Measurements from ENCODE around the gene CKAP4. TPM values are rescaled to one million over a fixed set of nuclear protein-coding genes. Genes with fewer than 3 reads are reported as not detected.

The CKAP4 gene
- total and polyA plus RNA-seq, 7 experiments from 2014 or later, result 4.3 to 27.2 (median 12.8) TPM

DNA sequence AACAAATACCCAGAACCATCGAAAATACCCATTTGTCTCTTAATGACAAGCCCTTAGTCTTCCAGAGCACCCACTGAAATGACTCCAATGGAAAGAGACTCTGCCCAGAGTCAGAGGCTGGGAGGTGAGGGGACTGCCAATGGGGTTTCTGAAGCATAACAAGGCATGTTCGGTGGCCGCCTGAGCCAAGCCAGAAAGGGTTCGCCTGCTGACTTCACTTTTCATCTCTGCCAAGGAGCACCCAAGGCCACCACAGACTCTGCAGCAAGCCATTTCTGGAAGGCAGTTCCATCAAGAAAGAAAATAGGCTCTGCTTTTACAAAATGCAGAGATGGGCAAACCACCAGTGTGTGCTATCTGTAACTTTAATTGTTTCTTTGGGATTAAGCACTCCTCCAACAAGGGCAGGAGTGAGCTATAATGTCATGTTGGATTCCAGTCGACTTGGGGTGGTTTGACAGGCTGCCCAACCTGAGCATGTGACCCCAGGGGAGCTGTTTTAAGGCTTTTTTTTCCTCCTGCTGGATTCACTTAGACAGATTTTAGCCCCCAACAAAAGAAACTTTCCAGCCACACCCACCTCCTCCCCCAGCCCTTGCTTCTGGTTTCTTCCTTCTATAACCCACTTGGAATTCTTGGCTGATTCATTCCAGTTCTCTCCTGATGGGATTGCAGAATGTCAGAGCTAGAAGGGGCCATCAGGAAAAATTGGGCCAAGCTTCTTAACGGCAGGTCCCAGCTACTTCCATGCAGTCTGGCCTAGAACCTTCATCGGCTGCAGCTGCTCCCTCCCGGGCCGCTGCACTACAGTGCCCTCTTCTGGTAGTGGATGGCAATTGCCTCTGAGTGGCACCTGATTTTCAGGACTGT, 24.1 kb downstream of the CKAP4 start:
- peak; percentile 78 for ATAC-seq
- peak overlapping the region in 1 of 9 donors; percentile 49 for H3K27ac Mint-ChIP-seq
- POLR2A ChIA-PET, result interaction anchor here (0.5 to 1.3 kb wide), 2 partner anchors 51 to 78 kb away, joined by 3 to 6 read pairs; no protein-coding TSS in a partner anchor

GRCh38 chr12:106220536-106220935, 27.3 kb downstream of the CKAP4 start:
- no peak for DNase-seq
- H3K9me3 Mint-ChIP-seq, result peaks cover 0 to 21% (median 10%) of the 10 kb centered on the region in 11 donors
- no peak overlapping the region for H3K27ac ChIP-seq (ENCODE audit: low read depth, low read length)
- H3K4me3 ChIP-seq (ENCODE audit: low read length), result no peak overlapping the region
- H3K27me3 Mint-ChIP-seq, result peaks cover 7 to 39% (median 28%) of the 10 kb centered on the region in 5 donors
- peaks cover 0 to 6% (median 0%) of the 10 kb centered on the region in 3 experiments for H3K9me3 ChIP-seq (ENCODE audit: control insufficient read depth in 2 of 3, low read length in 3 of 3)
- CTCF ChIA-PET, result no interaction called here
- H3K27me3 ChIP-seq (ENCODE audit: control insufficient read depth in 2 of 2, insufficient read depth in 2 of 2, low read length in 2 of 2), result no peaks in the 10 kb centered on the region
- peaks cover 0 to 10% (median 6%) of the 10 kb centered on the region in 7 donors for H3K4me1 Mint-ChIP-seq
- H3K36me3 Mint-ChIP-seq, result peaks cover 0 to 9% (median 4%) of the 10 kb centered on the region in 5 donors
- no peaks in the 10 kb centered on the region for H3K36me3 ChIP-seq (ENCODE audit: control insufficient read depth in 2 of 3, insufficient read depth in 3 of 3, low read length in 3 of 3)
- H3K4me1 ChIP-seq (ENCODE audit: control insufficient read depth in 2 of 2, insufficient read depth in 2 of 2, low read length in 2 of 2), result no peaks in the 10 kb centered on the region
- POLR2A ChIA-PET, result no interaction called here
- no peak overlapping the region for H3K27ac Mint-ChIP-seq
- intact Hi-C loops (cut with micrococcal nuclease), result loop anchor here in 1 of 2 donors (10.0 kb wide), 1 partner anchor 734 kb away; the partner anchor contains the start of gene TMEM263
- no peak for ATAC-seq
- no peak overlapping the region for H3K4me3 Mint-ChIP-seq

More for the DNA sequence above, 24.1 kb downstream of the CKAP4 start:
- peak; percentile 41 to 80 (median 66) for DNase-seq
- Mint-ChIP-seq H3K36me3 (peaks cover 0 to 3% (median 0%) of the 10 kb centered on the region in 5 donors), H3K27me3 (peaks cover 4 to 20% (median 10%) of the 10 kb centered on the region in 5 donors), H3K4me1 (peaks cover 12 to 22% (median 19%) of the 10 kb centered on the region in 7 donors), H3K4me3 (peak overlapping the region in 3 of 10 donors; percentile 14 to 67 (median 33)), H3K9me3 (peaks cover 0 to 6% (median under 1%) of the 10 kb centered on the region in 11 donors)
- H3K27me3 ChIP-seq (ENCODE audit: control insufficient read depth in 2 of 2, insufficient read depth in 2 of 2, low read length in 2 of 2), result no peaks in the 10 kb centered on the region
- intact Hi-C loops (cut with micrococcal nuclease), result loop anchor here (1.0 to 10.0 kb wide), 2 partner anchors 731 to 803 kb away; partner anchors contain the start of gene TMEM263 (in 1 of the 2)
- no peak overlapping the region for H3K4me3 ChIP-seq (ENCODE audit: low read length)
- peaks cover 0 to 13% of the 10 kb centered on the region in 2 donors for H3K4me1 ChIP-seq (ENCODE audit: control insufficient read depth in 2 of 2, insufficient read depth in 2 of 2, low read length in 2 of 2)
- H3K36me3 ChIP-seq (ENCODE audit: control insufficient read depth in 2 of 3, insufficient read depth in 3 of 3, low read length in 3 of 3), result no peaks in the 10 kb centered on the region
- CTCF ChIA-PET, result interaction anchor here (0.7 to 6.9 kb wide), 12 partner anchors 11 to 618 kb away, joined by 3 to 95 read pairs (median 5); partner anchors contain the start of genes POLR3B and TCP11L2
- no peak overlapping the region for H3K27ac ChIP-seq (ENCODE audit: low read depth, low read length)
- H3K9me3 ChIP-seq (ENCODE audit: control insufficient read depth in 2 of 3, low read length in 3 of 3), result no peaks in the 10 kb centered on the region

DNA sequence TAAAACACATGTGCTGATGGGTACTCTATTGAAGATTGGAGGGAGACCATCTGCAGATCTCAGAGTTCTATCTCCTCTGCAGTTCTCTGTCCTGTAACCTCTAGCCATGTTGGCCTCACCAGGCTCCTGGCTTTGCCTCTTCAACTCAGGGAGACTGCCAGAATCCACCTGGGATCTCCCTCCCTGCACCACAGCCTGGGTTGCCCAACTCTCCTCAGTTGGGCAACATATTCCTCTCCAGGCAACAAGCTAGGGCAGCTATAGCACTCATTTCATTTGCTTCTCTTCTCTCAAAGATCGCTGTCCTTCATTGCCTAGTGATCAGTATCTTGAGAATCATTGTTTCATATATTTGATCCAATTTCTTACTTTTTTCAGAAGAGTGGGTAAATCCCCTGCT, 28.8 kb downstream of the CKAP4 start:
- Mint-ChIP-seq H3K4me3 (no peak overlapping the region), H3K4me1 (peaks cover 0 to 10% (median 6%) of the 10 kb centered on the region in 7 donors), H3K9me3 (peaks cover 0 to 21% (median 10%) of the 10 kb centered on the region in 11 donors), H3K27me3 (peaks cover 13 to 51% (median 32%) of the 10 kb centered on the region in 5 donors), H3K27ac (no peak overlapping the region), H3K36me3 (peaks cover 0 to 9% (median 4%) of the 10 kb centered on the region in 5 donors)
- POLR2A ChIA-PET, result no interaction called here
- ATAC-seq, result no peak
- Histone ChIP-seq H3K27ac (ENCODE audit: low read depth, low read length) (no peak overlapping the region), H3K4me3 (ENCODE audit: low read length) (no peak overlapping the region), H3K9me3 (ENCODE audit: control insufficient read depth in 2 of 3, low read length in 3 of 3) (peaks cover 0 to 6% (median 0%) of the 10 kb centered on the region in 3 experiments), H3K4me1 (ENCODE audit: control insufficient read depth in 2 of 2, insufficient read depth in 2 of 2, low read length in 2 of 2) (no peaks in the 10 kb centered on the region), H3K36me3 (ENCODE audit: control insufficient read depth in 2 of 3, insufficient read depth in 3 of 3, low read length in 3 of 3) (no peaks in the 10 kb centered on the region), H3K27me3 (ENCODE audit: control insufficient read depth in 2 of 2, insufficient read depth in 2 of 2, low read length in 2 of 2) (no peaks in the 10 kb centered on the region)
- intact Hi-C loops (cut with micrococcal nuclease), result no loop called here
- DNase-seq, result no peak
- CTCF ChIA-PET, result no interaction called here

DNA sequence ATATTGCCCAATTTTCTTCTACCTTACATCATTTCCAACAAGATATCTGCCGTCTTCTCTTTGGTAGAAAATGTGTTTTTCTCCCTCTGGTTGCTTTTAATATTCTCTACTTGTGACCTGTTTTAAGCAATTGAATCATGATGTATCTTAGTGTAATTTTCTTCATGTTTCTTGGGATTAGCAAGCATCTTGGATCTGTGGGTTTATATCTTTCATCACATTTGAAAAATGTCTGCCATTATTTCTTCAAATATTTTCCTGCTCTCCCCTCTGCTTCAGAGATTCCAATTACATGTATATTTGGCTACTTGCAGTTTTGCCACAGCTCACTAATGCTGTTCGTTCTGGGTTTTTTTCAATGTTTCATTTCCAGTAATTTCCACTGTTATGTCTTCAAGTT, 30.1 kb downstream of the CKAP4 start:
- no peaks in the 10 kb centered on the region for H3K36me3 ChIP-seq (ENCODE audit: control insufficient read depth in 2 of 3, insufficient read depth in 3 of 3, low read length in 3 of 3)
- Mint-ChIP-seq H3K27ac (no peak overlapping the region), H3K27me3 (peaks cover 19 to 58% (median 44%) of the 10 kb centered on the region in 5 donors), H3K4me3 (no peak overlapping the region), H3K4me1 (peaks cover 0 to 8% (median 5%) of the 10 kb centered on the region in 7 donors), H3K36me3 (peaks cover 0 to 9% (median 4%) of the 10 kb centered on the region in 5 donors), H3K9me3 (peaks cover 0 to 21% (median 10%) of the 10 kb centered on the region in 11 donors)
- H3K4me3 ChIP-seq (ENCODE audit: low read length), result no peak overlapping the region
- ATAC-seq, result no peak
- H3K4me1 ChIP-seq (ENCODE audit: control insufficient read depth in 2 of 2, insufficient read depth in 2 of 2, low read length in 2 of 2), result no peaks in the 10 kb centered on the region
- ChIA-PET CTCF (no interaction called here), POLR2A (interaction anchor here (0.7 kb wide), 1 partner anchor 65 kb away, joined by 3 read pairs; no protein-coding TSS in a partner anchor)
- peaks cover 0 to 6% (median 0%) of the 10 kb centered on the region in 3 experiments for H3K9me3 ChIP-seq (ENCODE audit: control insufficient read depth in 2 of 3, low read length in 3 of 3)
- DNase-seq, result no peak
- intact Hi-C loops (cut with micrococcal nuclease), result no loop called here
- no peaks in the 10 kb centered on the region for H3K27me3 ChIP-seq (ENCODE audit: control insufficient read depth in 2 of 2, insufficient read depth in 2 of 2, low read length in 2 of 2)
- no peak overlapping the region for H3K27ac ChIP-seq (ENCODE audit: low read depth, low read length)

GRCh38 chr12:106214571-106214970, 33.2 kb downstream of the CKAP4 start:
- Histone ChIP-seq H3K4me3 (ENCODE audit: low read length) (no peak overlapping the region), H3K9me3 (ENCODE audit: control insufficient read depth in 2 of 3, low read length in 3 of 3) (peaks cover 0 to 6% (median 0%) of the 10 kb centered on the region in 3 experiments), H3K27ac (ENCODE audit: low read depth, low read length) (no peak overlapping the region), H3K27me3 (ENCODE audit: control insufficient read depth in 2 of 2, insufficient read depth in 2 of 2, low read length in 2 of 2) (no peaks in the 10 kb centered on the region), H3K36me3 (ENCODE audit: control insufficient read depth in 2 of 3, insufficient read depth in 3 of 3, low read length in 3 of 3) (no peaks in the 10 kb centered on the region), H3K4me1 (ENCODE audit: control insufficient read depth in 2 of 2, insufficient read depth in 2 of 2, low read length in 2 of 2) (no peaks in the 10 kb centered on the region)
- CTCF ChIA-PET, result no interaction called here
- H3K27ac Mint-ChIP-seq, result no peak overlapping the region
- POLR2A ChIA-PET, result no interaction called here
- peaks cover 0 to 9% (median 4%) of the 10 kb centered on the region in 5 donors for H3K36me3 Mint-ChIP-seq
- no peak for DNase-seq
- ATAC-seq, result no peak
- peaks cover 35 to 55% (median 53%) of the 10 kb centered on the region in 5 donors for H3K27me3 Mint-ChIP-seq
- no peak overlapping the region for H3K4me3 Mint-ChIP-seq
- peaks cover 0 to 21% (median 10%) of the 10 kb centered on the region in 11 donors for H3K9me3 Mint-ChIP-seq
- intact Hi-C loops (cut with micrococcal nuclease), result no loop called here
- H3K4me1 Mint-ChIP-seq, result no peaks in the 10 kb centered on the region

DNA sequence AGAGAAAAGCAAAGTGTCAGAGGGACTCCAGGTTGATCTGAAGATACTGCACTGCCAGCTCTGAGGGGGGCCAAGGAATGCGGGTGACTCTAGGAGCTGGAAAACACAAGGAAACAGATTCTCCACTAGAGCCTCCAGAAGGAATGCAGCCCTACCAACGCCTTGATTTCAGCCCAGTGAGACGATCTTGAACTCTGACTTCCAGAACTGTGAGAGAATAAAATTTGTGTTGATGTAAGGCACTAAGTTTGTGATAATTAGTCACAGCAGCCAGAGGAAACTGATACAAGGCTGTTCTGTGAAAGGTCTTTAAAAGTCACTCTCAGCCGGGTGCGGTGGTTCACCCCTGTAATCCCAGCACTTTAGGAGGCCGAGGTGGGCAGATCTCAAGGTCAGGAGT, 34.2 kb downstream of the CKAP4 start:
- CTCF ChIA-PET, result no interaction called here
- Histone ChIP-seq H3K36me3 (ENCODE audit: control insufficient read depth in 2 of 3, insufficient read depth in 3 of 3, low read length in 3 of 3) (no peaks in the 10 kb centered on the region), H3K4me1 (ENCODE audit: control insufficient read depth in 2 of 2, insufficient read depth in 2 of 2, low read length in 2 of 2) (no peaks in the 10 kb centered on the region), H3K4me3 (ENCODE audit: low read length) (no peak overlapping the region), H3K9me3 (ENCODE audit: control insufficient read depth in 2 of 3, low read length in 3 of 3) (peaks cover 0 to 6% (median 0%) of the 10 kb centered on the region in 3 experiments), H3K27ac (ENCODE audit: low read depth, low read length) (no peak overlapping the region), H3K27me3 (ENCODE audit: control insufficient read depth in 2 of 2, insufficient read depth in 2 of 2, low read length in 2 of 2) (no peaks in the 10 kb centered on the region)
- peaks cover 0 to 14% (median 10%) of the 10 kb centered on the region in 11 donors for H3K9me3 Mint-ChIP-seq
- intact Hi-C loops (cut with micrococcal nuclease), result no loop called here
- POLR2A ChIA-PET, result no interaction called here
- H3K4me1 Mint-ChIP-seq, result no peaks in the 10 kb centered on the region
- no peak overlapping the region for H3K27ac Mint-ChIP-seq
- peaks cover 0 to 6% (median 4%) of the 10 kb centered on the region in 5 donors for H3K36me3 Mint-ChIP-seq
- ATAC-seq (no peak), DNase-seq (no peak)
- H3K4me3 Mint-ChIP-seq, result no peak overlapping the region
- H3K27me3 Mint-ChIP-seq, result peaks cover 31 to 53% (median 46%) of the 10 kb centered on the region in 5 donors
